Smooth muscle cell (in vitro differentiated cells): ENCODE results near the gene EPHB2. TPM values are rescaled to one million over a fixed set of nuclear protein-coding genes. Genes with fewer than 3 reads are reported as not detected.

ENCODE experiments used
- DNase-seq: peaks from one replicate; lab custom pipeline; 2025; ENCODE audit not compliant: unreplicated experiment; lab: John Stamatoyannopoulos, UW
- H2AFZ ChIP-seq: fragments of 200-600 bp; sonication (generic); 2 replicates; pipeline ENCODE4 v1.6.0; 2016; ENCODE audit warnings: antibody characterized with exemption, low read depth, mild to moderate bottlenecking
- H3F3A ChIP-seq: fragments of 200-600 bp; sonication (generic); 2 replicates; pipeline ENCODE4 v1.6.0; 2017; ENCODE audit warnings: antibody characterized with exemption, low read depth
- H3K27ac ChIP-seq: fragments of 200-600 bp; sonication (generic); 2 replicates; pipeline ENCODE4 v1.5.1; 2016; ENCODE audit warnings: low read depth, mild to moderate bottlenecking
- H3K27me3 ChIP-seq: fragments of 200-600 bp; sonication (generic); 2 replicates; pipeline ENCODE4 v1.6.1; 2016; ENCODE audit warnings: low read depth, mild to moderate bottlenecking
- H3K36me3 ChIP-seq: fragments of 200-600 bp; sonication (generic); 2 replicates; pipeline ENCODE4 v1.5.1; 2016; ENCODE audit warnings: low read depth
- H3K4me1 ChIP-seq: fragments of 200-600 bp; sonication (generic); 2 replicates; pipeline ENCODE4 v1.5.1; 2016; ENCODE audit warnings: low read depth
- H3K4me2 ChIP-seq: fragments of 200-600 bp; sonication (generic); 2 replicates; pipeline ENCODE4 v1.6.0; 2016; ENCODE audit warnings: mild to moderate bottlenecking
- H3K4me3 ChIP-seq: fragments of 200-600 bp; sonication (generic); 2 replicates; pipeline ENCODE4 v1.5.1; 2016; ENCODE audit warnings: mild to moderate bottlenecking
- H3K79me2 ChIP-seq: fragments of 200-600 bp; sonication (generic); 2 replicates; pipeline ENCODE4 v1.6.0; 2016; ENCODE audit warnings: low read depth, mild to moderate bottlenecking
- H3K9ac ChIP-seq: fragments of 200-600 bp; sonication (generic); 2 replicates; pipeline ENCODE4 v1.6.0; 2016; ENCODE audit warnings: low read depth
- H3K9me3 ChIP-seq: fragments of 200-600 bp; sonication (generic); replicated peaks from 2 replicates; pipeline ENCODE4 v1.5.1; 2016; ENCODE audit warnings: low read depth
- H4K20me1 ChIP-seq: fragments of 200-600 bp; sonication (generic); 2 replicates; pipeline ENCODE4 v1.6.0; 2016; ENCODE audit warnings: low read depth
- WGBS: methylation state at CpG from one replicate; pipeline ENCODE4 v1.1.7; 2016; ENCODE audit warnings: low lambda C conversion rate; 5-methylcytosine and 5-hydroxymethylcytosine counted together
- polyA plus RNA-seq: library from polyadenylated mRNA; unstranded; fragments of >200 nt; fragmentation: Nextera tagmentation; extraction: Ambion mirVana; gene quantifications from 2 replicates; pipeline ENCODE4 v1.2.1, GENCODE V29; 2016
- total RNA-seq: library from RNA; depleted of rRNA; stranded (reverse); fragments of >200 nt; gene quantifications from 2 replicates; pipeline ENCODE4 v1.2.3, GENCODE V29; 2014
- TF ChIP-seq, protein P1 (sequence below): fragments of 200-600 bp; sonication (generic); IDR thresholded peaks from 2 replicates; pipeline ENCODE4 v1.5.1; 2017; ENCODE audit warnings: borderline replicate concordance, mild to moderate bottlenecking, antibody characterized with exemption; ENCODE audit not compliant: insufficient read depth, poor library complexity, severe bottlenecking

EPHB2 gene
- total and polyA plus RNA-seq, 2 experiments from 2014 or later = 1.1 to 6.7 TPM

DNA sequence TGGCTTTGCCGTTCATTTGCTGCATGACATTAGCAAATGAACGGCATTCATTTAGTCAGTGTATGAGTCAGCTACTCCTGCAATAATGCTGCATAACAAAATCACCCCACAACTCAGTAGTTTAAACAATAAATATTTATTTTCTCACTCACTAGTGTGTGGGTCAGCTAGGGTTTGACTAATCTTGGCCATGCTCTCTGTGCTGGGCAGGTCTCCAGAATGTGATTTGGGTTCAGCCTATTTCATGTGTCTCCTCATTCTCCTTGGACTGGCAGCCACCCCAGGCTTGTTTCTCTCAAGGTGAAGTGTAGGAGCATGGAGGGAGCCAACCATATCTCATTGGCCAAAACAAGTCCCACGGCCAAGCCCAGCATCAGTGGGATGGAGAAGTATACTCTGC lies 157.7 kb downstream of the EPHB2 start:
- no peak for DNase-seq
- TF ChIP-seq, protein P1, sequence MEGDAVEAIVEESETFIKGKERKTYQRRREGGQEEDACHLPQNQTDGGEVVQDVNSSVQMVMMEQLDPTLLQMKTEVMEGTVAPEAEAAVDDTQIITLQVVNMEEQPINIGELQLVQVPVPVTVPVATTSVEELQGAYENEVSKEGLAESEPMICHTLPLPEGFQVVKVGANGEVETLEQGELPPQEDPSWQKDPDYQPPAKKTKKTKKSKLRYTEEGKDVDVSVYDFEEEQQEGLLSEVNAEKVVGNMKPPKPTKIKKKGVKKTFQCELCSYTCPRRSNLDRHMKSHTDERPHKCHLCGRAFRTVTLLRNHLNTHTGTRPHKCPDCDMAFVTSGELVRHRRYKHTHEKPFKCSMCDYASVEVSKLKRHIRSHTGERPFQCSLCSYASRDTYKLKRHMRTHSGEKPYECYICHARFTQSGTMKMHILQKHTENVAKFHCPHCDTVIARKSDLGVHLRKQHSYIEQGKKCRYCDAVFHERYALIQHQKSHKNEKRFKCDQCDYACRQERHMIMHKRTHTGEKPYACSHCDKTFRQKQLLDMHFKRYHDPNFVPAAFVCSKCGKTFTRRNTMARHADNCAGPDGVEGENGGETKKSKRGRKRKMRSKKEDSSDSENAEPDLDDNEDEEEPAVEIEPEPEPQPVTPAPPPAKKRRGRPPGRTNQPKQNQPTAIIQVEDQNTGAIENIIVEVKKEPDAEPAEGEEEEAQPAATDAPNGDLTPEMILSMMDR = no peak
- Histone ChIP-seq H2AFZ (no peak overlapping the region), H3K27me3 (peaks cover 18% of the 10 kb centered on the region), H3K4me2 (no peak overlapping the region), H3K4me1 (no peaks in the 10 kb centered on the region), H3K27ac (no peak overlapping the region), H3K9me3 (no peaks in the 10 kb centered on the region), H3K79me2 (no peaks in the 10 kb centered on the region), H3K9ac (no peak overlapping the region), H4K20me1 (no peaks in the 10 kb centered on the region), H3K36me3 (no peaks in the 10 kb centered on the region), H3F3A (no peaks in the 10 kb centered on the region), H3K4me3 (no peak overlapping the region)
- WGBS = 98% methylated on average over 3 of the region's 3 CpGs

DNA sequence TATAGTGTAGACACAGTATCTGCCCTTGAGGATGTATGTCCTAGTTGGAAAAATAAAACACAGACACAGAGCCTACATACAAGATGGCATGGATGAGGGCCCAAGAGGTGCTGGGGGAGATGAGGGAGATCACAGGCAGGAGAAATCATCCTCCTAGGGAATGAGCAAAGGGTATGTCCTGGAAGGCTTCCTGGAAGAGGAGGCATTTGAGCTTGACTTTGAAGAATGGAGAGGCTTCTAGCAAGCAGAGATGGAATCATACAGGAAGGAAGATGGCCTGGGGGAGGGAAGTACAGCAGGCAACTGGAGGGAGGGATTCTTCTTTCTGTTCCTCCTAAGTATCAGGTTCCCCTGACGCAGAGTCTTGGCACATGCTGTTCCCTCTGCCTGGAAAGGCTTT lies 158.7 kb downstream of the EPHB2 start:
- Histone ChIP-seq H4K20me1 (no peaks in the 10 kb centered on the region), H3K9me3 (no peaks in the 10 kb centered on the region), H3K27me3 (peaks cover 18% of the 10 kb centered on the region), H3K4me3 (no peak overlapping the region), H3K27ac (no peak overlapping the region), H3K79me2 (no peaks in the 10 kb centered on the region), H3F3A (no peaks in the 10 kb centered on the region), H3K9ac (no peak overlapping the region), H3K4me1 (peaks cover 5% of the 10 kb centered on the region), H2AFZ (no peak overlapping the region), H3K4me2 (no peak overlapping the region), H3K36me3 (no peaks in the 10 kb centered on the region)
- TF ChIP-seq, protein P1 = no peak
- no peak for DNase-seq
- WGBS = 100% methylated on average over 1 of the region's 1 CpG

DNA sequence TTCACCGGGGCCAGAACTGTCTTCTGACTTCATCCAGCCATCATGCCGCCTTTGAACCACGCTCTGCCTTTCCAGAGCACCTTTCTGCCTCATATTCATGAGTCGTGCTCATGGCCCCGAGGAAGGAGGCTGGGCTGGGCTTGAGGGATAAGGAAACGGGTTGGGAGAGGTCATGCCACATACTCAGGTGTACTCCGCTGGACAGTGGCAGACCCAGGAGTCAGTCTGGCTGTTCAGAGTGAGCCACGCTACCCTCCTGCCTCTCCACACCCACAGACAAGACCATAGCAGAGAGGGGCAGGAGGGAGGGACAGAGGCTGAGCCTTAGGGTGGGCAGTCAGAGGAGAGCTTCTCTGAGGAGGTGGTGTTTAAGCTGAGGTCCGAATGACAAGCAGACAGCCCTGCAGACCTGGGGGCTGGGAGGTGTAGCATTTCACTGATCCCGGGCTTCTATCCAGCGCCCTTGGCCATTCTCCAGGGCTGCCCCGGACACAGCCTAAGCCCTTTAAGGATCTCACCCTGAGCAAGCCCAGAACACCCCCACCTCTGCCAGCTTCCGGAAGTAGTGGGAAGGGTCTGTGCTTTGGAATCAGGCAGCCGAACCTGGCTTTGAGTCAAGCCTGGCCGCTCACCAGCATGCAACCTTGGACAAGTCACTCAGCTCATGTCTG lies 159.7 kb downstream of the EPHB2 start:
- Histone ChIP-seq H3K4me3 (no peak overlapping the region), H3K27ac (no peak overlapping the region), H4K20me1 (no peaks in the 10 kb centered on the region), H3K36me3 (no peaks in the 10 kb centered on the region), H3K4me2 (no peak overlapping the region), H3K9me3 (no peaks in the 10 kb centered on the region), H3F3A (no peaks in the 10 kb centered on the region), H3K9ac (no peak overlapping the region), H3K79me2 (no peaks in the 10 kb centered on the region), H3K4me1 (peaks cover 15% of the 10 kb centered on the region), H2AFZ (no peak overlapping the region), H3K27me3 (peaks cover 18% of the 10 kb centered on the region)
- TF ChIP-seq, protein P1 = no peak
- DNase-seq = no peak
- WGBS = 80% methylated on average over 15 of the region's 15 CpGs

DNA sequence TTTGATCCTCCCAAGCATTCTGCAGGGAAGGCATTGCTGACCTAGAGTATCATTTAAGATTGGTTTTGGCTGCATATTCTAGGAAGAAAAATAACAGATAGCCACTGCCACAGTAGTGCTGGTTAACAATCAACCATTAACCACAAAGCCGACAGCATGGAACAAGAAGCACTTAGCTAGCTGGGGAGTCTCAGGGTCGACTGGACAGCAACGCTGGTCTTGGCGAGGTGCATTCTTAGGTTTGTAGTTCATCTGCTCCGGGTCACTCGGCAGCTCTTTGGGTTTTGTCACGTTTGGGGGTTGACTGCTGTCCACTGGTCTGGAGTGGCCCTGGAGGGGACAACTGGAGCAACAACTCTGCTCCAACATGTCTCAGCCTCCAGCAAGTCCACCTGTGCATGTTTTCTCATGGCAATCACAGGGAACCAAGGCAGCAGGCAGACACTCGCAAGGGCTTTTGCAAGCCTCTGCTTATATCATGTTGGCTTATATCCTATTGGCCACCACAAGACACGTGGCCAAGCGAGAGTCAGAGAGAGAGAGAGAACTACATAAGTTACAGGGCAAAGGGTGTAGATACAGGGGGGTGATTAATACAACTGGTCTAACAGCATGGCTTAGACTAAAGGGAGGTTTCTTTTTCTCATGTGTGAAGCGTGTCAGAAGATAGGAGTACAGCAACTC lies 162.5 kb downstream of the EPHB2 start:
- Histone ChIP-seq H3K9ac (no peak overlapping the region), H3F3A (no peaks in the 10 kb centered on the region), H3K79me2 (no peaks in the 10 kb centered on the region), H2AFZ (no peak overlapping the region), H3K27ac (no peak overlapping the region), H3K4me2 (no peak overlapping the region), H4K20me1 (no peaks in the 10 kb centered on the region), H3K4me3 (no peak overlapping the region), H3K9me3 (no peaks in the 10 kb centered on the region), H3K27me3 (peaks cover 18% of the 10 kb centered on the region), H3K36me3 (no peaks in the 10 kb centered on the region), H3K4me1 (peaks cover 37% of the 10 kb centered on the region)
- TF ChIP-seq, protein P1 = no peak
- WGBS = 94% methylated on average over 11 of the region's 11 CpGs
- DNase-seq = no peak
